ENCODE results near the gene SLC7A9.

- TF ChIP-seq EZH2 (IDR thresholded peaks at IDR 0.05; ENCODE audit: low read length) (no peak), CTCF (optimal IDR thresholded peaks at IDR 0.05 in 1 of 3, IDR thresholded peaks at IDR 0.05 in 1 of 3, conservative IDR thresholded peaks at IDR 0.05 in 1 of 3; ENCODE audit: extremely low read depth in 1 of 3, insufficient read depth in 2 of 3, low read length in 3 of 3) (no peak)
Measured at GRCh38 chr19:32866564-32867265, 2.9 kb downstream of the SLC7A9 start.

Data from keratinocyte (primary cell).